Osteoblast (primary cell): Measurements from ENCODE around the gene ABCC4. TPM values are rescaled to one million over a fixed set of nuclear protein-coding genes. Genes with fewer than 3 reads are reported as not detected.

Experiments used
- DNase-seq: peaks from one replicate; pipeline ENCODE4 v3.0.0; 2011; ENCODE audit warnings: low spot score, mixed read lengths; ENCODE audit not compliant: insufficient read length; ENCODE audit errors: missing footprints
- H2AFZ ChIP-seq: 2 replicates; pipeline ENCODE4 v1.6.0; 2011; ENCODE audit warnings: mild to moderate bottlenecking, low read length
- H3K27ac ChIP-seq: 2 replicates; pipeline ENCODE4 v1.5.1; 2011; ENCODE audit warnings: mild to moderate bottlenecking, low read depth, low read length, moderate library complexity
- H3K27me3 ChIP-seq: 2 replicates; pipeline ENCODE4 v1.6.0; 2012; ENCODE audit warnings: mild to moderate bottlenecking, control low read depth, inconsistent platforms, low read length, moderate library complexity; ENCODE audit not compliant: insufficient read depth
- H3K36me3 ChIP-seq: 2 replicates; pipeline ENCODE4 v1.5.1; 2011; ENCODE audit warnings: mild to moderate bottlenecking, low read length, control low read depth, moderate library complexity; ENCODE audit not compliant: insufficient read depth
- H3K4me1 ChIP-seq: 2 replicates; pipeline ENCODE4 v1.5.1; 2011; ENCODE audit warnings: mild to moderate bottlenecking, low read length, control low read depth, moderate library complexity; ENCODE audit not compliant: insufficient read depth
- H3K4me2 ChIP-seq: 2 replicates; pipeline ENCODE4 v1.6.0; 2011; ENCODE audit warnings: mild to moderate bottlenecking, low read length; ENCODE audit not compliant: insufficient read depth
- H3K4me3 ChIP-seq: fragments of 200-600 bp; sonication (generic); 3 replicates; pipeline ENCODE4 v1.5.1; 2012; ENCODE audit warnings: mild to moderate bottlenecking, low read length, inconsistent platforms; ENCODE audit not compliant: insufficient read depth
- H3K79me2 ChIP-seq: 2 replicates; pipeline ENCODE4 v1.6.0; 2012; ENCODE audit warnings: mild to moderate bottlenecking, low read length, control low read depth, inconsistent platforms; ENCODE audit not compliant: insufficient read depth
- H3K9me3 ChIP-seq: 2 replicates; pipeline ENCODE4 v1.5.1; 2011; ENCODE audit warnings: low read depth, low read length, control low read depth
- H4K20me1 ChIP-seq: 2 replicates; pipeline ENCODE4 v1.6.0; 2012; ENCODE audit warnings: mild to moderate bottlenecking, low read length, control low read depth; ENCODE audit not compliant: insufficient read depth
- CTCF ChIP-seq: IDR thresholded peaks from 2 replicates; pipeline ENCODE4 v1.5.1; 2011; ENCODE audit warnings: mild to moderate bottlenecking, low read depth, low read length, moderate library complexity; ENCODE audit errors: extremely low read depth
- total RNA-seq: library from RNA; depleted of rRNA; stranded (reverse); fragments of >200 nt; gene quantifications from 2 replicates; pipeline ENCODE4 v1.2.3, GENCODE V29; 2012

Gene ABCC4
- total RNA-seq, 1 donor, result 27.5 TPM

GRCh38 chr13:95086761-95087160, 214.5 kb downstream of the ABCC4 start:
- H2AFZ ChIP-seq, result no peak overlapping the region
- H3K27me3 ChIP-seq, result no peaks in the 10 kb centered on the region
- H3K36me3 ChIP-seq, result no peaks in the 10 kb centered on the region
- no peak overlapping the region for H3K27ac ChIP-seq
- H3K4me3 ChIP-seq, result no peak overlapping the region
- H3K79me2 ChIP-seq, result no peaks in the 10 kb centered on the region
- H3K4me2 ChIP-seq, result no peak overlapping the region
- H3K4me1 ChIP-seq, result peaks cover 12% of the 10 kb centered on the region
- H4K20me1 ChIP-seq, result no peaks in the 10 kb centered on the region
- DNase-seq, result no peak
- H3K9me3 ChIP-seq, result no peaks in the 10 kb centered on the region
- TF ChIP-seq CTCF, result no peak

- H3K4me2 ChIP-seq, result no peak overlapping the region
- no peak overlapping the region for H3K4me3 ChIP-seq
- H3K4me1 ChIP-seq, result peaks cover 12% of the 10 kb centered on the region
- no peaks in the 10 kb centered on the region for H3K27me3 ChIP-seq
- H3K36me3 ChIP-seq, result no peaks in the 10 kb centered on the region
- peak; percentile 66 for DNase-seq
- TF ChIP-seq CTCF, result no peak
- no peaks in the 10 kb centered on the region for H3K79me2 ChIP-seq
- H4K20me1 ChIP-seq, result no peaks in the 10 kb centered on the region
- H3K9me3 ChIP-seq, result no peaks in the 10 kb centered on the region
- H2AFZ ChIP-seq, result no peak overlapping the region
- peak overlapping the region; percentile 9 for H3K27ac ChIP-seq
Observed at GRCh38 chr13:95083758-95084157, 217.5 kb downstream of the ABCC4 start.

GRCh38 chr13:95083066-95083465, 218.2 kb downstream of the ABCC4 start:
- H3K36me3 ChIP-seq, result no peaks in the 10 kb centered on the region
- H3K9me3 ChIP-seq, result no peaks in the 10 kb centered on the region
- no peak overlapping the region for H2AFZ ChIP-seq
- no peaks in the 10 kb centered on the region for H4K20me1 ChIP-seq
- peaks cover 8% of the 10 kb centered on the region for H3K4me1 ChIP-seq
- no peak overlapping the region for H3K4me3 ChIP-seq
- H3K27me3 ChIP-seq, result no peaks in the 10 kb centered on the region
- no peak for TF ChIP-seq CTCF
- H3K27ac ChIP-seq, result no peak overlapping the region
- H3K4me2 ChIP-seq, result no peak overlapping the region
- no peak for DNase-seq
- H3K79me2 ChIP-seq, result no peaks in the 10 kb centered on the region

GRCh38 chr13:95075506-95075905, 225.7 kb downstream of the ABCC4 start:
- Histone ChIP-seq H3K27ac (no peak overlapping the region), H2AFZ (no peak overlapping the region), H4K20me1 (no peaks in the 10 kb centered on the region), H3K79me2 (no peaks in the 10 kb centered on the region), H3K4me3 (no peak overlapping the region), H3K4me2 (no peak overlapping the region), H3K9me3 (no peaks in the 10 kb centered on the region), H3K27me3 (no peaks in the 10 kb centered on the region), H3K36me3 (peaks cover 2% of the 10 kb centered on the region), H3K4me1 (no peaks in the 10 kb centered on the region)
- DNase-seq, result no peak
- no peak for TF ChIP-seq CTCF
